Measurements from ENCODE around the gene CNTLN. TPM values are rescaled to one million over a fixed set of nuclear protein-coding genes. Genes with fewer than 3 reads are reported as not detected.
"Not testable (repeated sequence)": the region's sequence is repeated elsewhere in the genome, so short reads cannot be mapped to it uniquely, and the experiment has no call there.

Gene CNTLN
- polyA plus RNA-seq, 1 donor: 14.4 TPM

DNA sequence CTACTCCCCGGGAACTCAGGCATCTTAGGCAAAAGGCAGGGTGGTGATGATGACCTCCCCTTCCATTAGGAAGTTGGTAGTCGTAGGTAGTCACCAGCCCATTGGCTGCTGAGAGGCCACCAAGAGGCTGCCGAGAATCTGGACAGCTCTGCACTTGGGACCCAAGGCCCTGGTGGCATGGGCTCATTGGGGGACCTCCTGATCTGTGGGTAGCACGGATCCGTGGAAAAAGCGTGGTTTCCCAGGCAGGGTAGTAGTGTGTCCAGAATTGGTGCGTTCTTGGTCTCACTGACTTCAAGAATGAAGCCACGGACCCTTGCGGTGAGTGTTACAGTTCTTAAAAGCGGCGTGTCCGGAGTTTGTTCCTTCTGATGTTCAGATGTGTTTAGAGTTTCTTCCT, 158.8 kb downstream of the CNTLN start:
- DNase-seq: no peak

DNA sequence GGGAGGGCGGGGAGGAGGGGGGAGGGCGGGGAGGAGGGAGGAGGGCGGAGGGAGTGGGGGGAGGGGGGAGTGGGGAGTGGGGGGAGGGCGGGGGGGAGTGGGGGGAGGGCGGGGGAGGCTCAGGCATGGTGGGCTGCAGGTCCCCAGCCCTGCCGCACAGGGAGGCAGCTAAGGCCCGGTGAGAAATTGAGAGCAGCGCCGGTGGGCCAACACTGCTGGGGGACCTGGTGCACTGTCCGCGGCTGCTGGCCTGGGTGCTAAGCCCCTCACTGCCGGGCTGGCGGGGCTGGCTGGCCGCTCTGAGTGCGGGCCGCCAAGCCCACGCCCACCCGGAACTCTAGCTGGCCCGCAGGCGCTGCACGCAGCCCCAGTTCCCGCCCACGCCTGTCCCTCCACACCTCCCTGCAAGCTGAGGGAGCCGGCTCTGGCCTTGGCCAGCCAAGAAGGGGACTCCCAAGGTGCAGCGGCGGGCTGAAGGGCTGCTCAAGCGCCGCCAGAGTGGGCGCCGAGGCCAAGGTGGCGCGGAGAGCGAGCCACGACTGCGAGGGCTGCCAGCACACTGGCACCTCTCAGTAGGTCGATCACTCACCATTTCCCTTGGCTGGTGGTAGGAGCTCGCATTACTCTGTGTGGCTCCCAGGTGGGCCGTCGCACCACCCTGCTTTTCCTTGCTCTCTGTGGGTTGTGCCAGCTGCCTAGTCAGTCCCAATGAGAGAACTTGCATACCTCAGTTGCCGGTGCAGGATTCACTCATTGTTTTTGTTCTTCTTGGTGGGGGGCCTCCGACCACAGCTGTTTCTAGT, 160.2 kb downstream of the CNTLN start:
- DNase-seq: no peak

DNA sequence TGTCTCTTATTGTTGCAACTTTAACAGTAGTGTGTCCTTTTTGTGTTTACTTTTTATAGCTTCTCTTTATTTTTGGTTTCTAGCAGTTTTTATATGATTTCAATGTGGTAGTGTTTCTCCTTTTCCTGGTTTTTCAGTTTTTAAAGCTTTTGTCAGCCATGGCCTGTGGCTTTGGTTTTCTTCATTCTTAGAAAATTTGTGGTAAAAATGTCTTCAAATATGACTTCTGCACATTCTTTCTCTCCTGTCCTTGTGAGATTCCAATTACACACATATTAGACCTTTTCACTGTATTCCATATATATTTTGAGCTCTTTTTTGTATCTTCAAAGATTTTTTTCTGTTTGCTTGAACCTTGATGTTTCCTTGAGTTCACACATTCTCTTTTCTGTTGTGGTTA, 180.5 kb downstream of the CNTLN start:
- no peak for DNase-seq

DNA sequence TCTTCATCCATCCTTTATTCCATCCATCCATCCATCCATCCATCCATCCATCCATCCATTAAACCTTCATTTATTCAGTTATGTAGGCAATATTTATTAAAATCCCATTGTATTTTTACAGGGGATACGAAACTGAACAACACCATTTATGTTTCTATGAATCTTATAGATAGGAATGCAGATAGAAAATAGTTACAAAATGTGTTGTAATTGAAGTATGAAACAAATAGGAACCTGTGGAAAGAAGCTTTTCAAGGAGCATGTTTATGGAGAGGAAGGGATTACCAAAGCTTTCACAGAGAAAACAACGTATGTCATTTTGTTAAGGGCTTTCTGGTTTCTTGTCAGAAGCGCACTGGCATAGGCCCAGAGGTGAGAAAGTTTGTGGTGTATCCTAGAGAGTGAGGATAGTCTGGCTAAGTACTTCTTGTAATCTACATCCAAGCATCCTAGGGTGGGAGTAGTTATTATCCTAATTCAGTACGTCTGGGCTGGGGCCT, 184.0 kb downstream of the CNTLN start:
- DNase-seq: no peak

DNA sequence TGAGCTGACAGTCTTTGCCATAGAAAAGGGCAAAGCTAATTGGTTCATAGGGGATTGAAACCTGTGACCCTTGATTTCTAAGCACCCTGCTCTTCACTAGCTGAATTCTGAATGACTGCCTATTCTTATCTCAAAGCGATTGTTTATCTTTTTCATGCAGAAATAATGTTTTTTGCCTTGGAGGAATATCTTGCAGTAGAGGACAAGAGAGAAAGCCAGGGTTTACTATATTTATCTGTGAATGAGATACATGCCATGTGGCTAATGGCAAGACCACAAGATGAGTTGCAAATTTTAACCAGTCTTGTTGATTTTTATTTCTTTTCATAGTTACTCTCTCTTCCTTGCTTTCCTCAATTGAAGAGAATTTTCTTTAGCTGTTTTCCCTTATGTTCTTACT, 185.0 kb downstream of the CNTLN start:
- DNase-seq: no peak

DNA sequence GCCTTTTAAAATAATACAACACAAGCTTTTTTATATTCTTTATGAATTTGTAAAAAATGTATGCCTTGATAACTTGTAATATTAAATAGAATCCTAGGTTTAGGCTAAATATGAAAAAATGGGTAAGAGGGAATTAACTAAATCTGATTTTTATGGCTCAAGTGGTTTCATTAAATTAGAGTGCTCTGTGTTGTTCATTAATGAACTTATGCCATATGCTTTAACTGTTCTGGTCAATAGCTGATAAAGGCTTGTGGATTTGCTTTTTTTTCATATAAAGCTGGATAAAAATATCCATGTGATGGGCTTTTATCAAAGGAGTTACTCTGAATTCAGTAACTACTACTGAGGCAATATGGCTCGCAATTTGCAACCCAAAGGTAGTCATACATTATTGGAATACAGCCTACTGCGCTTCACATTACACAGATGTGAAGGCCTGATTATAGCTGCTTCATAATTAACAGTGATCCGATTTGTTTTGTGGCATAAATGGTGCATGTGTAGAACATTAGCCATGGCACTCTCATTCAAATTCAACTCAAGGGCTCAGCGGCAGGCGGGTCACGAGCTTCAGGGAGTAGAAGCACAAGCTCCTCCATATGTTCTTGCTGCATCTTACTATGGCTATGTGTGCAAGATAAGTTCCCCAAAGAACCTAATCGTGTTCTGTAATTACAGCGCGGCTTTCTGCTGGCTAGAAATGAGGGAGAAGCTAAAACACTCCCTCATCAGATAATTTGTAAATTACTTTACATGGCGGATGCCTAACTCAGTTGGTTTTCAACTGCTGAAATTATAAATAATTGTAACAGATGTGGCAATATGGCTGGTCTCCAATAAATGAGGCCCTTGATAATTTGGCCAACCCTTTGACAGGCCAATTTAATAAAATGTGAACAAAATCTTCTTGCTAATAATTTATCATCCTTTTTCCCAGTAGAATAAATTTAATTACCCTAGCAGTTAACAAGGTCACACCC, 188.3 kb downstream of the CNTLN start:
- no peak for DNase-seq

DNA sequence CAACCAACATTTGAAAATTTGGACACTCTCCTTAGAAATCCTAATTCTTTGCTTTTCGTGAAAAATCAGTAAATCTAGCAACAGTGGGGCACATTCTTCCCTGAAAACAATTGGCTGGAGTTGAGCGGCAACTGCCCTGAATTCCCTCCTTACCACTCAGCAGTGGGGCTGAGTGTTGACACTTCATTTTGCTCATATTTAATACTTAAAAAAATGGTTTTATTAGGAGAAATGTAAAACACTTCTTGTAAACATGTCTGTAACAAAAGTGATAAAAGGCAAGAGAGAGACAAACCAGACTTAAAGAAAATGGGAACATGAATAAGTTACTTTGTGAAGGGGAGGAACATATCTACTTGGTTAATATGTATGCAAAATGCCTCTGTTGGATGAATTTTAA, 193.5 kb downstream of the CNTLN start:
- DNase-seq: no peak

DNA sequence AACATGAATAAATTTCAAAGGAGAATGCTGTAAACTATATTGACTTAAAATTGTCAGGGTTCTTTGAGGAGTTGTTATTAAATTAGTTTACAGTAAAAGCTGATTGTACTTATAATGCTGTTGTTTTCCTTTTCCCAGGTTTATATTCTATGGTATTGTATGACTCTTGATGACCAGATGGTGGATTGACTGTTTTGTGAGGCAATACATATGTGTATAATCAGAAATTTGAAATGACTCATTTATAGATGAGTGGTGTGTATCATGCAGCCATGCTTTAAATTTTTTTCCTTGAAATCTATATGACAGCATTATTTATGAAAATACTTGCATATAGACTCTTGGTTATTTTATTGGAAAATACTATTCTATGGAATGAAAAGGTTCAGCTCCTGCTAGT, 195.3 kb downstream of the CNTLN start:
- DNase-seq: no peak

DNA sequence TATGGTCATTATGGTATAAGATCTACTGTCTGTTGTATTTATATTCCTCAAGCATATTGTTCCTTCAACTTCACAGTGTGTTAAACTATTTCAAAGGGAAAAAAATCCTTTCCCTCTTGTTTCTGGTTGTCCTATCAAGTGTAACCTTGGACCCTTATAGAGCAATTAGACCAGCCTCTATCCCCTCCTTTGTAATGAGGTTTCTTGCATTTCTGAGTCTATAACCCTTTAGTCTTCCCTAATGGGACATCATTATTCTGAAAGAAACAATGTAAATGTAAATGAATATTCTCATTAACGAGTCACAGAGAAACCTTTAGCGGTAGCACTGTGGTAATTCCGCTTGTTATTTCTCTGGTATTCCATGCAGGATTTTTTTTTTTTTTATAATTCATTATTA, 197.3 kb downstream of the CNTLN start:
- DNase-seq: no peak

DNA sequence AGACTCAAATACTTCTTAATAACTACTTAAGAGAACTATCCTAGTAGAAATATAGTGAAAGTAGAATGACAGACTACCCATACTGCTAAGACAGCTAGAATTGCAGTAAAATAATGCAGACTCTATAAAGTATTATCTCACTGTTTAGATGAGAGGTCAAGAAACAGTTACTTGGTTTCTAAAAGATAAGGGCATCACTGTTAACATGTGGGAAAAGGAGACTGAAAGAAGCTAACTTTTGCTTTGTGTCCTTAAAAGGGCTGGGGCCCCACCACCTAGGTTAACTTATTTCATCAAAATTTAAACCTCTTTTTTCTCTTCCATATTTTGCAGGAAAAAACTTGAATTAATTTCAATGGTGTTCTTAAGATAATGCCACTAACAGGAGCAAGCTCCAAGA, 204.3 kb downstream of the CNTLN start:
- no peak for DNase-seq

DNA sequence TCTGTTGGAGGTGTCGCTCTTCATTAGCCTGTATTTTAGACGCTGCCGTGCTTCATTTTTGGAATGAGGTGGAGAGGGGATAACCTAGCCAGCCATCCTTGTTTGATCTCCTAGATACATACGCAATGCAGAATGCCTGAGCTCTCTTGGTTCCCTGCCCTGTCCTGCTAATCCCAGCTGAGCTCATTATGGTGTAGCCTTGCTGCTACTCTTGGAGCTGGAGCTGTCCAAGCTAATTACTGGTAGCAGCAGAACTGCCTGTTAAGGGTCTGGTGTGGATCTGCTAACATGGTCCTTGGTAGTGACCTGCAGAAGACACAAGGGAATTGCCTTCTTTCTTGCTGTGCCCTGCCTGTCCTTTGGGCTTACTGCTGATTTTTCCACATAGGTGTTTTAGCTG, 207.9 kb downstream of the CNTLN start:
- DNase-seq: no peak

DNA sequence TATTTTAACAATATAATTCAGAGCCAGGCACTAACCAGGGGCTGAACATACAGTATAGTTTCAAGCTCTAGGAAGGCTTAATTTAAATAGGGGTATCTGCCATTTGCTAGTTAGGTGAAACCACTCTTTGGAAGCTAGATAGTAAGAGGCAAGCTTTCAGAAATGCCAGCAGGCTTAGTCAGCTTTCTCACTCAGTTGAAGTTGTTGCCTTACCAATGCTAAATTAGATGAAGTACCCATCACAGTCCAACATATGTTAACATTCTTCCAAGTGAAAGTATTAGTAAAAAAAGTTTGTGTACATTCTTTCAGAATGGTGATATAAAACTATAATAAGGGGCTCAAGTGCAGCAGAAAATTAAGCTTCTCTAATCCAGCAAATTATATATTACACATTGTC, 215.0 kb downstream of the CNTLN start:
- DNase-seq: no peak

DNA sequence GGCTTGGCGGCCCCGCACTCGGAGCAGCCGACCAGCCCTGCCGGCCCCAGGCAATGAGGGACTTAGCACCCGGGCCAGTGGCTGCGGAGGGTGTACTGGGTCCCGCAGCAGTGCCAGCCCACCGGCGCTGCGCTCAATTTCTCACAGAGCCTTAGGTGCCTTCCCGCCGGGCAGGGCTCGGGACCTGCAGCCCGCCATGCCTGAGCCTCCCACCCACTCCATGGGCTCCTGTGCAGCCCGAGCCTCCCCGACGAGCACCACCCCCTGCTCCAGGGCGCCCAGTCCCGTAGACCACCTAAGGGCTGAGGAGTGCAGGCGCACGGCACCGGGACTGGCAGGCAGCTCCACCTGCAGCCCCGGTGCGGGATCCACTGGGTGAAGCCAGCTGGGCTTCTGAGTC, 219.2 kb downstream of the CNTLN start:
- not testable (repeated sequence) for DNase-seq

DNA sequence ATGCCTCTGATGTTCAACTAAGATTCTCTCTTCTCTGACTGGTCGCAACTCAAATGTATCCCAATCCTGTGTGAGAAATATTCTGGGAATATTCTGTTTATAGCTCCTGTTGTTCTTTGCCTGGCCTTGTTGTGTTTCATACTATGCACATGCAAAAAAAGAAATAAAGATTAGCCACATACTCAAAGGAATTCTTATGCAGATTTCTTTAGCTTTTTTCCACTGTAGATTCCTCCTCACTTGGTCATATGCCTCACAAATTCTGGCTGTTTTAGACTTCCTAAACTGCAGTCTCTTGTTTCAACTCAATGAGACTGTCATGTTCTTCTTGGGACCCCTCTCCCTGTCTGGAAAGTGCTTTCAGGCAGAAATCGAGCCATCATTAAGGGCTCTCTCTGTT, 226.5 kb downstream of the CNTLN start:
- DNase-seq: peak; percentile 3

DNA sequence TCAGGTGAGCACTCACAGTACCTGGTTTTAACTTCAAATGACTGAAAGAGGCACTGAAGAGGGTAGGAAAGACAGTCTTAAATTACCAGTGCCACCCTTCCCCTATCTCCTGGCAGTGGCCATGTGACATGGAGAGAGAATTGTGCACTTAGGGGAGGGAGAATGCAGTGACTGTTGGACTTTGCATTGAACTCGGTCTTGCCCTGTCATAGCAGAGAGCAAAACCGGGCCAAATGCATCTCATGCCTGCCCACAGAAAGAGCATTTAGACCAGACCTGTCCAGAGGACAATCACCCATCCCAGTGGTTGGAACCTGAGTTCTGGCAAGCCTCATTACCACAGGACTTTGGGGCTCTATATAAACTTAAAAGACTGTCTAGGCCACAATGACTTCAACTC, 232.2 kb downstream of the CNTLN start:
- DNase-seq: no peak

DNA sequence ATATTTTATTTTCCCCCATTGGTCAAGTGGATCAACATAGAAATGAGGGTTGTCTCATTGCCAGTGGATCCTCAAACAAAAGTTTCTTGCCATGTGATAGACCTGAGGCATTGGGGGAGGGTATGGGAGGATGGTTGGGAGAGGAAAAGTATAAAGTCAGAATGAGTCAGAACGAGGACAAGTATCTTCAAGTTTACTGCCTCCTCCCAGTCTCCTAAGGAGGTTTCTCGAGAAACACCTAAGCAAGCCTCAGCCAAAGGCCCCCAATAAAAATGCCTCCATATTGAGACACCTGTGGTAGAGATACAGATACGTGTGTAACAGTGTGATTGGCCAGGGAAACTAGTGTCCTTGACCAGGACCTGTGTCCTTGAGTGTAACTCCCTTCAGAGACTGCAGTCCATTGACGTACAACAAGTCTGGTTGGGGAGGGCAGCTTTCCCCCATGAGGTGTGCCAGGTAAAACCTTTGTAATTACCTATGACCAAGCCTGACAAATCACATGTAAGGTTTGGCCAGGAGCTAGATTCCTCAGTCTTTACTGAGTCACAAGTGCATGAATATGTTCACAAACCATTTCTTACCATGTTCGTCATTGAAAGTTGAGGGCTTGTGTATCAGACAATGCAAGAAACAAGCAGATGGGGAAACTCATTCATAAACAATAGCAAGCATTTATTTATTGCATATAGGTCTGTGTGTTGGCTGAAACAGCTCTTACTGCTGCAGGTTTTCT, 245.5 kb downstream of the CNTLN start:
- no peak for DNase-seq

DNA sequence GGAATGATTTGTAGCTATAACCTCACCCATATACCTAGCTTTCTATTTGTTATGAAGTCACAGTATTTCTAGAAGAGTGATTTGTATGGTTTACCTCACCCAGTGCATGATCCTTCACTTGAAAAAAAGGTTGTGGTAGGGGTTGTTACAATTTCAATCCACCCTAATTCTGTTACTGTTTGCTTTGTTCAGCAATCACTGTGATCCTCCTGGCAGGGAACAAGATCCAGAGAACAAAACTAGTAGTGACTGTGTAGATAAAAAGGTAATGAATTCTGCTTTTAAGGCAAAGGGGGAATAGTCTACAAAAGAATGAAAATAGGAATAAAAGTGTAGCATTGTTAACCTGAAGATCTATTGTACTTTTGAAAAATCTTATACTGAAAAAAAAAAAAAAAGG, 252.7 kb downstream of the CNTLN start:
- DNase-seq: no peak

DNA sequence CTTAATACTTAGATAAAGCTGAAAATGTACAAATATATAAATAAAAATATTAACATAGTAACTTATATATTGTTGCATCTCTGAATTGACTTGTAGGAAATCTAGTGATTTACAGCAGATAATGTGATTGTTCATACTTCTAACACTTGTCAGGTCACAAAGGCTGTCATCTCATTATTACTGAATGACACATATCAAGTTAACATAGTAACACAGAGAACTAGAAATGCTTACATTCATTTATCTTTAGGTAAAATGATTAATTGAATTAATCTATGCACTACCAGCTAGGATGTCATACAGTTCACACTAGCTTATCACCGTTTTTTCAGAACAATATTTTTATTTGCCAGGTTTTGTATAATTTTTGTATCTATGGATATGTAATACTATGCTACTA, 254.2 kb downstream of the CNTLN start:
- no peak for DNase-seq

DNA sequence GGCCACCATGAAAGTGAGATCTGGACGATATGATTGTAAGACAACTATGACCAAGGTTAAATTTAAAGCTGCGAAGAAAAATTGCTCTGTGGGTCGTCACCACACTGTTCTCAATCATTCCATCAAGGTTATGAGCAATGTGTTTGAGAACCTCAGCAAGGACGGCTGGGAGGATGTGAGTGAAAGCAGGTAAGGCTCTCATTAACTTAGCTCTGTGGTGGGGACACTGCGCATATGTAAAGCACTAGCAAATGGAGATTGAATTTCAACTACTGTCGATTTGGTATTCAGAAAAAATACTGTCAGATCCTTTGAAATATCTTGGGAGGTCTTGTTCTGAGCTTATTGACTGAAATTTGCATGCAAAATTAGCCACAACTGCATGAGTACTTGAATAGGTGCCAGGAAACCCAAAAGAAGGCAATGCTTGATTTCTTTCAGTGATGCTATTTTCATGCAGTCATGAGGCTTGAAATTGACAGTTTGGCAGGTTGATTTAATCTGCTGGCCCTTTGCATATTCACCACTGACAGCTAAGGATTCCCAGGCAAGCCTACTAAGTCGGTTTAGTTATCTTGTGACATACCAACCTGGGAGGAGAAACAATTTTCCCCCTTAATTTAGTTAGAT, 260.2 kb downstream of the CNTLN start:
- no peak for DNase-seq

DNA sequence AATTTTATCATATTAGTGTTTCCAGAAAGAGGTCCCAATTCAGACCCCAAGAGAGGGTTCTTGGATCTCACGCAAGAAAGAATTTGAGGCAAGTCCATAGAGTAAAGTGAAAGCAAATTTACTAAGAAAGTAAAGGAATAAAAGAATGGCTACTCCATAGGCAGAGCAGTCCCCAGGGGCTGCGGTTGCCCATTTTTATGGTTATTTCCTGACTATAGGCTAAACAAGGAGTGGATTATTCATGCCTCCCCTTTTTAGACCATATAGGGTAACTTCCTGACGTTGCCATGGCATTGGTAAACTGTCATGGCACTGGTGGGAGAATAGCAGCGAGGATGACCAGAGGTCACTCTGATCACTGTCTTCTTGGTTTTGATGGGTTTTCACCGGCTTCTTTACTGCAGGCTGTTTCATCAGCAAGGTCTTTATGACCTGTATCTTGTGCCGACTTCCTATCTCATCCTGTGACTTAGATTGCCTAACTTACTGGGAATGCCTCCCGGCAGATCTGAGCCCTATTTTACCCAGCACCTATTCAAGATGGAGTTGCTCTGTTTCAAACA, 262.4 kb downstream of the CNTLN start:
- not testable (repeated sequence) for DNase-seq

DNA sequence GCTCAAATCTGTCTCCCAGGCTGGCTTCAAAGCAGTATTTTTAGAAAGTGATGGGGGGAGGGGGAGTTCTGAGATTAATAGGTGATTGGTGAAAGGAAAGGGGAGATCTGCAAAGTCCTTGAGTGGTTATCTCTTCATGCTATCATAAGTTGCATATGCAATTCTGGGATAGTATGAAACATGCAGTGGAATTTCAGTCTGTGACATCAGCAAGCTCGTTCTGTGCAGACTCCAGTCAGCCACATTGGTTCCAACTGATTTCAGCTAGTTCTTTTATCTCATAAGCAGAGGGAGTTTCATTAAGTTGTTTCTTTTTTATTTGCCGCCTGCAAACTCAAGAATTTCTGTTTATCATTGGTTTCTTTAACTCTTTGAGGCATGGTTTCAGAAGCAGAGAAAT, 263.5 kb downstream of the CNTLN start:
- no peak for DNase-seq

DNA sequence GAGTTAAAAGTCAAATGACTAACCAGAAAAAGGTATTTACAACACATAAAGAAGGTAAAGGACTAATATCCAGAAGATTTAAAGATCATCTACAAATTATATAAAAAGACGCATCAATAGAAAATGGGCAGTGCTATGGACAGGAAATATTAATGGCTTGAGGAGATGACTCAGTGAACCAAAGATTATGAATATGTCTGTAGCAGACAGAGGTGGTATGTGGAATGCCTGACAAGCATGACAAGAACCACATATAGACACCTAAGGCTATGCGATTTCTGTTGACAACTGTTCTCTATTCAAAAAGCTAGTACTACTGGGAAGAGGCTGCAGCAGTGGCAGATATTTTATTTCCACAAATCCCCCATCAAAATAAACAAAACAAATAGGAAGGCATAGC, 267.0 kb downstream of the CNTLN start:
- DNase-seq: no peak

Data from left kidney (tissue), 2 donors.